Transverse colon (tissue), 4 donors: ENCODE data around the gene ARHGAP10. TPM values are rescaled to one million over a fixed set of nuclear protein-coding genes. Genes with fewer than 3 reads are reported as not detected.
A peak's percentile ranks its signal among the peaks of the same experiment; 100 is the strongest.

Experiments used
- DNase-seq: peaks from one replicate; pipeline ENCODE4 v3.0.0-alpha.2; 2019
- H3K27ac ChIP-seq, 4 donors: fragments of 200-600 bp; sonication (generic); 2 replicates each; pipeline ENCODE4 v1.5.1; 2016 to 2018; ENCODE audit warnings: inconsistent platforms in 4 of 4
- H3K27me3 ChIP-seq: fragments of 200-600 bp; sonication (generic); 2 replicates; pipeline ENCODE4 v1.5.1; 2017; ENCODE audit warnings: inconsistent platforms
- H3K36me3 ChIP-seq, 4 donors: fragments of 200-600 bp; sonication (generic); 2 replicates each; pipeline ENCODE4 v1.5.1; 2017 to 2019; ENCODE audit warnings: inconsistent platforms in 4 of 4
- H3K4me1 ChIP-seq, 4 donors: fragments of 200-600 bp; sonication (generic); 2 replicates each; pipeline ENCODE4 v1.5.1; 2017 to 2020; ENCODE audit warnings: inconsistent platforms in 4 of 4
- H3K4me3 ChIP-seq, 4 donors: fragments of 200-600 bp; sonication (generic); 1 replicate in 1 of 4; 2 replicates in 3 of 4; pipeline versions ENCODE4 v1.5.1 to v1.6.1; 2017 to 2019; ENCODE audit warnings: inconsistent platforms in 4 of 4
- H3K9me3 ChIP-seq, 2 donors: fragments of 200-600 bp; sonication (generic); 2 replicates each; pipeline ENCODE4 v1.5.1; 2017 to 2019; ENCODE audit warnings: inconsistent platforms in 2 of 2
- CTCF ChIP-seq, 5 experiments: fragments of 200-600 bp in 3 of 5; fragments of 450-650 bp in 2 of 5; sonication (generic) in 3 of 5; IDR thresholded peaks; 1 replicate in 2 of 5; 2 replicates in 3 of 5; pipeline ENCODE4 v1.5.1; 2016 to 2017; ENCODE audit warnings: antibody characterized with exemption in 5 of 5, inconsistent platforms in 3 of 5, mild to moderate bottlenecking in 2 of 5, moderate library complexity in 1 of 5
- EP300 ChIP-seq: sonication (generic); formaldehyde crosslinking; IDR thresholded peaks from one replicate; pipeline ENCODE4 v1.6.1; 2017; ENCODE audit warnings: antibody characterized with exemption, low read depth
- POLR2A ChIP-seq: fragments of 450-650 bp; IDR thresholded peaks from one replicate; pipeline ENCODE4 v1.6.1; 2016; ENCODE audit warnings: antibody characterized with exemption, mild to moderate bottlenecking, moderate library complexity
- POLR2AphosphoS5 ChIP-seq, 3 donors: sonication (generic); formaldehyde crosslinking; IDR thresholded peaks; one replicate each; pipeline ENCODE4 v1.6.1; 2016; ENCODE audit warnings: antibody characterized with exemption in 3 of 3
- WGBS, 2 donors: methylation state at CpG; one replicate each; pipeline ENCODE4 v1.1.5; 2018; ENCODE audit warnings: low coverage in 1 of 2; 5-methylcytosine and 5-hydroxymethylcytosine counted together
- in situ Hi-C, 4 donors: fragments of 200-750 bp; cut with MboI; loops; one replicate each; pipeline versions ENCODE4 v1.15.0 to v1.15.1; 2017; ENCODE audit warnings: low sequenced_read_pairs in 3 of 4, low pct_ligation_motif_present in 1 of 4, low pct_unique_long_range_greater_than_20kb in 1 of 4
- intact Hi-C: fragments of 100-400 bp; cut with DNase I; formaldehyde crosslinking; loops from one replicate; pipeline ENCODE4 v1.15.1; 2023; ENCODE audit warnings: low total_unique reads
- total RNA-seq, 4 donors: library from RNA; depleted of rRNA; stranded (reverse); fragments of >200 nt; gene quantifications; one replicate each; pipeline ENCODE4 v1.1.0, GENCODE V29; 2016

Gene ARHGAP10
- total RNA-seq, 4 donors from 2014 or later = 14.7 to 27.3 (median 22.9) TPM

DNA sequence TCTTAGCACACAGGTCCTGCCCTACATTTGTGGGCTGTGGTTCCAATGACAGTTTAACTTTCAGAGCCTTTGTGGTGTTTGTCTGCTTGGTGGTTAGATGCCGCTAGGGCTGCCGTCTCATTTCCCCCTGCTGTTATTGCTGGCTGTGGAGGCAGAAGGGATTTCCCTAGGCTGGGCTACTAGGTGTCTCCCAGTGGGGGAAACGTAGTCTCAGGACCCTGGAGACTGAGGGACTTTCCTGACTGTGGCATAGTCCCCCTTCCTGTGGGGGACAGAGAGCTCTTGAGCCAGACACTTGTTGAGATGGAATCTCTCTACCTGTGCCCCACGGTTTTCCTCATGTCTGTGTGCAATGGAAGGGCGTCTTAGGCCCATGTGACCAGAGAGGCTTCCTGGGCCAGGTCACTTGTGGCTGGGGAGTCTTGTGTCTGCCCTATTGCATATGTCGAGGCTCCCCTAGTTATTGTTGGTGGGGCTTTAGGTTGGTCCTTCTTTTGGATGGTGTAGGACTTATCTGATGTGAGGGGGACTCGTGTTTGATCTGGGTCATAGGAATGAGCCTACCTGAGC, 68.2 kb downstream of the ARHGAP10 start:
- H3K9me3 ChIP-seq = no peaks in the 10 kb centered on the region
- WGBS, 2 donors = 67 to 73% methylated on average over 3 to 7 of the region's 7 CpGs

DNA sequence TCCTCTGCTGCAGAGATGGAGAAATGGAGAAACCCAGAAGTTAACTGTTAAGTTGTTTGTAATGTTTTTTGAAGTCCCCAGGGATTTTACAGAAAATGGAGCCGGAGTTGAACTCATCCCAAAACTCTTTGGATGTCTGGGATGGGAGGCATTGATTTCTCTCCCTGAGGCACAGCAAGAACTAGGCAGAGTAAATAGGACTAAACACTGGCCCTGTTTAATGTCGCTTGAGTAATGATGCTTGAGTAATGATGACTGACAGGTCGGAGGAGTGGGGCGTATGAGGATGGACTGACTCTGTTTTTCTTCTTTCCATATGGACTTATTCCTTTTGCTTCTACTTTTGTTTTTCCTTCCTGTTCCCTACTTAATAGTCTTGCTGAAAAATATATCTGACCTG, 69.9 kb downstream of the ARHGAP10 start:
- Histone ChIP-seq H3K4me1 (peaks cover 0 to 30% (median 8%) of the 10 kb centered on the region in 4 donors), H3K27me3 (no peaks in the 10 kb centered on the region), H3K9me3 (no peaks in the 10 kb centered on the region), H3K4me3 (no peak overlapping the region), H3K27ac (peak overlapping the region in 2 of 4 donors; percentile 14 to 19), H3K36me3 (no peaks in the 10 kb centered on the region)
- no peak for TF ChIP-seq POLR2A
- TF ChIP-seq EP300 = no peak
- TF ChIP-seq CTCF (IDR thresholded peaks at IDR 0.05) = no peak
- TF ChIP-seq POLR2AphosphoS5 (IDR thresholded peaks at IDR 0.05) = no peak
- WGBS, 2 donors = 83 to 89% methylated on average over 3 to 4 of the region's 4 CpGs
- intact Hi-C loops (no loop called here), in situ Hi-C loops (no loop called here)
- no peak for DNase-seq

More for the DNA sequence above, 68.2 kb downstream of the ARHGAP10 start:
- intact Hi-C loops (no loop called here), in situ Hi-C loops (no loop called here)
- TF ChIP-seq CTCF (IDR thresholded peaks at IDR 0.05) (no peak), POLR2AphosphoS5 (IDR thresholded peaks at IDR 0.05) (no peak), POLR2A (no peak), EP300 (no peak)
- DNase-seq = no peak
- Histone ChIP-seq H3K27me3 (no peaks in the 10 kb centered on the region), H3K36me3 (no peaks in the 10 kb centered on the region), H3K4me3 (no peak overlapping the region), H3K27ac (peak overlapping the region in 2 of 4 donors; percentile 6 to 16), H3K4me1 (peaks cover 0 to 27% (median 8%) of the 10 kb centered on the region in 4 donors)

GRCh38 chr4:147802346-147802745, 70.5 kb downstream of the ARHGAP10 start:
- H3K9me3 ChIP-seq = no peaks in the 10 kb centered on the region
- no peak for TF ChIP-seq EP300
- no peak for TF ChIP-seq POLR2A
- no peak for TF ChIP-seq CTCF (IDR thresholded peaks at IDR 0.05)
- TF ChIP-seq POLR2AphosphoS5 (IDR thresholded peaks at IDR 0.05) = no peak
- no peaks in the 10 kb centered on the region for H3K27me3 ChIP-seq
- in situ Hi-C loops = no loop called here
- intact Hi-C loops = no loop called here
- H3K4me3 ChIP-seq = no peak overlapping the region
- no peak for DNase-seq
- no peaks in the 10 kb centered on the region for H3K36me3 ChIP-seq
- H3K4me1 ChIP-seq = peaks cover 0 to 30% (median 8%) of the 10 kb centered on the region in 4 donors
- 64 to 85% methylated on average over 2 of the region's 2 CpGs for WGBS, 2 donors
- H3K27ac ChIP-seq = peak overlapping the region in 2 of 4 donors; percentile 14 to 19

- H3K4me3 ChIP-seq = no peak overlapping the region
- no peaks in the 10 kb centered on the region for H3K9me3 ChIP-seq
- in situ Hi-C loops (no loop called here), intact Hi-C loops (no loop called here)
- peaks cover 0 to 26% (median 0%) of the 10 kb centered on the region in 4 donors for H3K4me1 ChIP-seq
- no peak overlapping the region for H3K27ac ChIP-seq
- no peaks in the 10 kb centered on the region for H3K27me3 ChIP-seq
- TF ChIP-seq EP300 (no peak), CTCF (IDR thresholded peaks at IDR 0.05) (no peak), POLR2A (no peak)
- H3K36me3 ChIP-seq = no peaks in the 10 kb centered on the region
- WGBS, 2 donors = 88 to 94% methylated on average over 4 of the region's 4 CpGs
- DNase-seq = no peak
These were observed 74.1 kb downstream of the ARHGAP10 start for GRCh38 chr4:147805946-147806345.
